GM18867 (cell line): ENCODE measurements around the gene SPDYA.

Experiments
- ATAC-seq: cut with Tn5 transposase; IDR thresholded peaks from one replicate; pipeline ENCODE4 v1.9.1; 2021; ENCODE audit warnings: mild to moderate bottlenecking, moderate library complexity; ENCODE audit not compliant: unreplicated experiment

SPDYA gene

DNA sequence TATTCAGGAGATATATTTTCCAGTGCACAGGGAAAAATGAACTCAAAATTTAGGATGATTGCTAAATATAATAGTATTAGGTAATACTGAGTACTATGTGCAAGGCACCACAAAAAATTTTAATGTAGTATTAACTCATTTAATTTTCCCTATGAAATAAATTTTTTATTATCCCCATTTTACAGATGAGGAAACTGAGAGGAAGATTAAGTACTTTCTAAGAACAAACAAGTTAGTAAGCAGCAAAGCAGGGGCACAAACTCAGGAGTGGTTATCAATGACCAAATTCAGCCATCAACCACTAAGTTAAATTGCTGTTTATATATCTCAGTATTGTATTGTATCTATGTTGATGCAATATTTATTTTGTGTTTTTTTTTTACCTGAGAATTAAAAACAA, 14.2 kb downstream of the SPDYA start:
- ATAC-seq, result no peak

DNA sequence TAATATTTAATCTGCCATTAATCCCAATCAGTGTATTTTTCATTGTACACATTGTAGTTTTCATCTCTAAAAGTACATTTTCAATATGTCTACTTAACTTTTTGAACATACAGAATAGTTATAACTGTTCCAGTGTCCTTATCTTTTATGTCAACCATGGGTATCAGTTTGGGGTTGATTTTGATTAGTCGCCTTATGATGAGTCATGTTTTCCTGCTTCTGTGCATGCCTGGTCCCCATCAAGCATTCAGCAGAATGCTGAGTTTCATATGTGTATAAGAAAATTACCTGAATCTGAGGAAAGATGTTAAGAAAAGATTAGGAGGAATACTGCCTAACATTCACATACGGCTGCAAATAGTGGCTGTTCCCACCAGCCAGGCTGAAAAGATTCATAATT, 17.7 kb downstream of the SPDYA start:
- ATAC-seq, result no peak

DNA sequence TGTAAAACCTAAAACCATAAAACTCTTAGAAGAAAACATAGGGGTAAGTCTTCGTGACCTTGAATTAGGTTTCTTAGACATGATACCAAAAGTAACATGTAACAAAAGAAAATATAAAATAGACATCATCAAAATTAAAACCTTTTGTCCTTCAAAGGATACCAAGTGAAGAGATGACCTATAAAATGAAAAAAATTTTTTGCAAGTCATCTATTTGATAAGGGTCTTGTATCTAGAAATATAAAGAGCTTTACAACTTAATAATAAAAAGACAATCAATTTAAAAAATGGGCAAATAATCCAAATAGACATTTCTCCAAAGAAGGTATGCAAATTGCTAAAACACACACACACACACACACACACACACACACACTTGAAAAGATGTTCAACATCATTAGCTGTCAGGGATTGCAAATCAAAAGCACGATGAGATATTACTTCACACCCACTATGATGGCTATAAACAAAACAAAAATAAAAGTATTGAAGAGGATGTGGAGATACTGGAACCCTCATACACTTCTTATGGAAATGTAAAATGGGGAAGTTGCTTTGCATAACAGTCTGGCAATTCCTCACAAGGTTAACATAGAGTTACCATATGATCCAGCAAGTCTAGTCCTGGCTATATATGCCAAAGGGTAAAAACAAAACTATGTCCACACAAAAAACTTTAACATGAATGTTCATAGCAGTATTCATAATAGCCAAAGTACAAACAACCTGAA, 23.3 kb downstream of the SPDYA start:
- ATAC-seq, result no peak

DNA sequence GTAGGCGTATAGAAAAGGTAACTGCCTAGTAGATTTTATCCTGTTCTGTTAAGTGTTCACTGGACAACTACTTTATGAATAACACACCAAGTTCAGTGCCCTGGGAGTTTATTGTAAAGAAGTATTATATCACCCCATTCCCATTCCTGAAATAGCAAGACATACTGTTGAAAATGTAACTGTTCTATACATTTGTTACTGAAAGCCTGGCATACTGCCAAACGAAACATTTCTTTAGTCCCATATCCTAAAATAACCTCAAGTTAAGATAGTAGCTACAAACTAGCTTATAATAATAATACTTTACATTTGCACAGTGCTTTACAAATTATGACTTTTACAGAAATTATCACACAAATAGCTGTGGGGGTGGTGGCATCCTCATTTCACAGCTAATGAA, 25.1 kb downstream of the SPDYA start:
- no peak for ATAC-seq

DNA sequence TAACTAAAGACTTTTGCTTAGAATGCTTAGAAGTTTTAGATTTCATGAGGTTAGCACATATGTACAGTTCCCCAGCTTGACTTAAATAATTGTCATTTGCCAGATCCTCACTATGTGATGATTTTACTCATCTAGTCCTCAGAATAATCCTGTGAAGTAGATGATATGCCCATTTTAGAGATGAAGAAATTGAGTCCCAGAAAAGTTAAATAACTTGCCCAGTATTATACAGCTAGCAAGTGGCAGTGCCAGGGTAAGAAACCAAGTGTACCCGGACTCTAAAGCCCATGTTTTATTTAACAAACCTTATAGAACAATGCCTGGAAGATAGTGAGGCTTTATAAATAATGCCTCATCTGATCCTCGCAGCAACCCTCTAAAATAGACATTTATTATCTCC, 28.3 kb downstream of the SPDYA start:
- no peak for ATAC-seq

DNA sequence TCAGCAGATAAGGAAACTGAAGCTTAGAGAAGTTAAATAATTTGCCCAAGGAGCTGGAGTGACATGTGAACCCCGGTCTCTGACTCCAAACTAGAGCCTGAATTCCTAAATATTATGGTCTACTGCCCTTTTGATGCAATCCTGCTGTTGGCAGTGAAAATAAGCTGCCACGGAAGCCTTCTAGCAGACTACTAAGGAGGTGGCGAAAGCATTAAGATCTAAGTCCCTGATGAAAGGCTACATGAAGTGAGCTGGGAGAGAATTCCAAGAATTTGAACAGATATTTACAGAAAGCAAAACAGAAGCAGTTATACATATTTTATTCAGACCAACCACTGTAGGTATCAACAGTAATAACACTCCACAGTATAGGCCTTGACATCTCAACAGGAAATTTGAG, 31.4 kb downstream of the SPDYA start:
- no peak for ATAC-seq

DNA sequence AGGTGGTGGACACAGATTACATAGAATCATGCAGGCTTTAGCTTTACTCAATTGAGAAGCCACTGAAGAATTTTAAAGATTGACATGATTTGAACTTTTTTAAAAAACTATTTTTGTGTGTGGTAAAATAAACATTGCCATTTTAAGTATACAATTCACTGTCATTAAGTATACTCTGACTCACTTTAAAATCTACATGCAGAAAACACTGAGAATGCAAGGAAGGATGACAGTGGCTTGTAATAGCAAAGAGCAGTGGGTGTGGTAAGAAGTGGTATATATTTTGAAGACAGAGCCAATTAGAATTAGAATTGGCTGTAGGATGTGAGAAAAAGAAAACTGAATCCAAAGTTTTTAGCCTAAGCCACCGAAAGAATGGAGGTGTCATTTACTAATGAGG, 44.6 kb downstream of the SPDYA start:
- no peak for ATAC-seq

DNA sequence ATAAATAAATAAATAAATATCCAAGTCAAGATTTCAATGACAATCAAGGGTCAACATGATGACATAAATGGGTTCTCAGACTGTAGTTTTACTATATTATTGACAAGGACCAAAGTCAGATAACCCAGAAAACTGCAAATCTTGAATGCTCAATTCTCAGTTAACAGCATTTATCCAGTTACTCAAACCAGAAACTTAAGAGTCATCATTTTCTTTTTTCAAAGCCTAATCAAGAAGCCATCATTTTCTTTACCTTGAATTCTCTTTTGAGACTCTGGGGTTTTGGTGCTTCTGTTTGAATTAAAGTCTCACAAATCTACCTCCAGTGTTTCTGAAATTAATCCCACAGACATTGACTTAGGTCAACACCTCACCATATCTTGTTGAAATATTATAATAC, 45.3 kb downstream of the SPDYA start:
- ATAC-seq, result no peak

DNA sequence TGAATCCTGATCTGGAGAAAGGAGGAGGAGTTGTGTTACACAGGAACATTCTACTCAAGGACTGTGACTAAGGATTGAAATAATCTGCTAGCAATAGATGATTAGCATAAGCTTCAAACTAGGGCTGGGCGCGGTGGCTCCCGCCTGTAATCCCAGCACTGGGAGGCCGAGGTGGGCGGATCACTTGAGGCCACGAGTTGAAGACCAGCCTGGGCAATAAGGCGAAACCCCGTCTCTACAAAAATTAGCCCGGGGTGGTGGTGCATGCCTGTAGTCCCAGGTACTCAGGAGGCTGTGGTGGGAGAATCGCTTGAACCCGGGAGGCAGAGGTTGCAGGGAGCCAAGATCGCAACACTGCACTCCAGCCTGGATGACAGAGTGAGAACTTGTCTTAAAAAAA, 58.0 kb downstream of the SPDYA start:
- ATAC-seq, result no peak

DNA sequence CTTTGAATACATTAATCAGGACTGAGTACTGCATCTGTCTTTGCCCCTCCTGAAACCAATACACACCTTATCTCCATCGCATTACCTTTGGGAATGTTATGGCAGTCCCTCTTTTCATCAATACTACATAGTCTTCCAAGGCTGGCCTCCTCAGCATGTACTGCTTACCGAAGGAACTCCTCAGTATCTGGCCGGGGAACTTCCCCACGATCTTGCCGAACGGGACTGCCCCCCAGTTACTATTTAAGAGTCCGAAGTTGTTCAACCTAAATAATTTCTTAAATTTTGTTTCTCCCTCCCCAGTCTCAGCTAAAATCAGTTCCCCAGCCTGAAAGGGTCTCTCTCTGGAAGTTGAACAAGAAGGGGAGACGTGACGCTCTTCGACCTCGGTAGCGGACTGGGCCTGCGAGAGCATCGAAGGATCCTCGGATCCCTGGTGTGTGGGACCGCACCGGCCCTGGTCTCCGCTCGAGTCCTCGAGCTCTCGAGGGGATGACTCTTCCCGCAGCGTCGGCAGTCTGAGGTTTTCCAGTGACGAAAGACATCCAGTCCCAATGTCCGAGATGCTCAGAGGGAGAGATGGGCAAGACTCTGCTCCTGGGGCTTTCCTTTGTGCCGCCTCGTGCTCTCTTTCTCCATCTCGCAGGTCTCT, 59.0 kb downstream of the SPDYA start:
- ATAC-seq, result peak; percentile 18

DNA sequence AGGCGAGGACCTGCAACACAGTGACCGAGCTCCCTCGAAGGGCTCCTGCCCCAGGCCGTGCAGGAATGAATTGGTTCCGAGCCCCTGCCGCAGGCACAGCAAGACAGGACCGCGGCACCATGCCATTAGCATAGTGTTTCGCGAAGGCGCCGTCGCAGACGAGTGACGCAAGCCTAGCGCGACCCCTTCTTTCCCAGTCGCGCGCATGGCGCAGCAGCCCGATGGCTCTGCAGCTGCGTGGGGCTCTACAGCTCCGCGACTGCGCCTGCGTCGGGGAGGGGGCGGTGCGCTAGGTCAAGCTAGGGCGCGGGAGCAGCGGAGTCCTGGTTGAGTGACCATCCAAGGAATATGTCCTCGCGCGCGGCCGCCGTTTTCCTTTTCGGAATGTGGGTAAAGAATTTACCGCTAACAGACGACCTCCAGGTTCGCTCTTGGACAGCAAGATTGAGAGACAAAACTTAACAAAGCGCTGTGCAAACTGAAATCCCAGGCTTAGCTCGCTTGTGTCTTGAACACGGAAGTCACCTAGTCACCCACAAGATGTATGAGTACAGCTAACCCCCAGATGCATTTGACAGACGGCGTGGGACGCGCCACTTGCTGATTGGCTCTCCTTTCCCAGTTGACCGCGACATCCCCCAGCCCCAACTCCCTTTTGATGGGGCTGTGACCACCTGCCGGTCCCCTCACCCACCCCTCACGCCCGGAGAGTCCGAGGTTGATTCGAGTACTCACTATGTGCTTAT, 59.7 kb downstream of the SPDYA start, which contains the start of gene TRMT61B:
Gene TRMT61B, minus strand, starts transcription at position 164 of the 746 bp plus-strand sequence. Its CDS starts 32 bp downstream, at position 132.
- peak; percentile 95 for ATAC-seq

DNA sequence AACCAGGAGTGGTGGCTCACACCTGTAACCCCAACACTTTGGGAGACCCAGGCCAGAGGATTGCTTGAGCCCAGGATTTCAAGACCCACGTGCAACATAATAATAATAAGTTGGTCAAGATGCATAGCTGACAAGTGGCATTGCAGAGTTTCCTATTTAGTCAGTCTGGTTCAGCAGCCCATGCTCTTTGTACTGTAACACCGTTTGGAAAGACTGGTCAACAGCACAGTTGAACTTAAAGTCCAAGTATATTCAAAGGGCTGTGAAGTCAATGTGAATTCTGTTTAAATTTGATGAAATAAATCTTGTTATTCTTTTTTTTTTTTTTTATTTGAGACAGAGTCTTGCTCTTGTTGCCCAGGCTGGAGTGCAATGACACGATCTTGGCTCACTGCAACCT, 61.0 kb downstream of the SPDYA start:
- ATAC-seq, result no peak

DNA sequence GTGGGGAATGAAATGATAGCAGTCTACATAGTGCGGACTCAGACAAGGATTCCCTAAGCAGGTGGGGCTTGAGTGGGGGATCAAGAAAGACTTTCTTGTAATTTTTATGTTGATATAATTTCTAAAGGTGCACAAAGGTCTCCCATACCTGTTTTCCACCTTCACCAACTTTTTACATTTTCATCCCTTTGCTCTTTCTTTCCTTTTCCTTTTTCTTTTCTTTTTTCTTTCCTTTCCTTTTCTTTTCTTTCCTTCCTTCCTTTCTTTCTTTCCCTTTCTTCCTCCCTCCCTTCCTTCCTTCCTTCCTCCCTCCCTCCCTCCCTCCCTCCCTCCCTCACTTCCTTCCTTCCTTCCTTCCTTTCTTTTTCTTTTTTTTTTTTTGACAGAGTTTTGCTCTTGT, 69.6 kb downstream of the SPDYA start:
- no peak for ATAC-seq

DNA sequence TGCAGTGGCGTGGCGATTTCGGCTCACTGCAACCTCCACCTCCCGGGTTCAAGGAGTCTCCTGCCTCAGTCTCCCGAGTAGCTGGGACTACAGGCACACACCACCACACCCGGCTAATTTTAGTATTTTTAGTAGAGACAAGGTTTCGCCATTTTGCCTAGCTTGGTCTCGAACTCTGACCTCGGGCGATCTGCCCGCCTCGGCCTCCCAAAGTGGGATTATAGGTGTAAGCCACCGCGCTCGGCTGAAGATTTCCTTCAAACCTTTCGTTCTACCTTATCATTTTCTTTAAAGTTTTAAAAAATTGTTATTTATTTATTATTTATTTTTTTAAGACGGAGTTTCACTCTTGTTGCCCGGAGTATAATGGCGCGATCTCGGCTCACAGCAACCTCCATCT, 82.9 kb downstream of the SPDYA start:
- ATAC-seq, result no peak

DNA sequence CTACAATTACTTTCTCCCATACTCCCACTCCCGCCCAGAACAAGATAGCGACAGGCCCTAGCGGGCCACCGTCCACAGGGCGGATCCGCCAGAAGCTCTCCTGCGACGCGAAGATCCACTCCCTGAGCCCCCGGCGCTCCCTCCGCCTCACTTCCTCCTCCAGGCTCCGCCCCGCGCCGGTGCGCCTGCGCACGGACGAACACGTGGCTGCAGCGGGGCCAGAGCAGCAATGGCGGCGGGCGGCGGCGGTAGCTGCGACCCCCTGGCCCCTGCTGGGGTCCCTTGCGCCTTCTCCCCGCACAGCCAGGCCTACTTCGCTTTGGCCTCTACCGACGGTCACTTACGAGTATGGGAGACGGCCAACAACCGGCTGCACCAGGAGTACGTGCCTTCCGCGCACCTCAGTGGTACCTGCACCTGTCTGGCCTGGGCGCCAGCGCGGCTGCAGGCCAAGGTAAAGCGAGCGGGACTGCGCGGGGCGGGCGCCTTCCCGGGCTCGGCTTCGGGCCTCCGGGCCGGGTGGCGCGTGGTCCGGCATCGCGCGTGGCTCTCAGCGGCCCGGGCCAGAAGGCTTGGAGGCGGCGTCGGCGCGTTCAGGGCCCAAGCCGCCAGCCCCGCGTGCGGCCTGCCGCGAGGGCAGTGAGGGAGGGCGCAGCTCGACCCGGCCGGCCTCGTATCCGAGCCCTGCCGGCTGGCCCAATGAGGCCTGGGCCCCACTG, 84.0 kb downstream of the SPDYA start, which contains the start of gene WDR43:
Gene WDR43, plus strand, starts transcription at position 198 of the 719 bp plus-strand sequence. Its CDS starts 32 bp downstream, at position 230.
- ATAC-seq, result peak; percentile 84

DNA sequence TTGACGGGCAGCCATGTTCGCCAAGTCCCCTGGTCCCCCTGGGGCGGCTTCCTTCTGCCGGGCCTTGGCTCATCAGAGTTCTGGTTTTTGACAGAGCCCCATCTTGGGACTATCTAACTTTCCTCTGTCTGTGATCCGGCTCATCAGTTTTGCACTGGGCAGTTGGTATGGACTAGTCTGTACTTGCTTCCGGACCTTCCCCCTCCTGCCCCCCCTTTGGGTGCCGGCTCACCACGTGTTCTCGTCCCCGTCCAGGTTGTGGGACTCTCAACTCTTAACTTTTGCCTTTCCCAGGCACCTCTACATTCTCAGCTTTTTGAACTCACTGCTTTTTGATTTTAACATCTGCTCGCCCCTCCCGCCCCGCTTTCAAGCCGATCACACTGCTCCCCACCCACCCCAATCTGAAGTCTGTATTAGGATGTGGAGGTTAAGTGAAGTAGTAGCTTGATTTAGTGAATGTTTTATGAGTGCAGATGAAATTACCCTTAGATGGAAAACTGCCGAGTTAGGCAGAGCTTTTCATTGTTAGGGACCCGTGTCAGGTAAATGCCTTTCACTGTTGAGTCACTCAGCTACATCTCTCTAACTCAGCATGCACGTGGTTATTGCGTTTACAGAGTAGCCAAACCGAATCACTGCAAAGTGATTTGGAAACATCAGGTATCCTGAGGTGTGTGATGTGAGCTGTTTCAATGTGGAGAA, 84.7 kb downstream of the SPDYA start:
- peak; percentile 16 for ATAC-seq

DNA sequence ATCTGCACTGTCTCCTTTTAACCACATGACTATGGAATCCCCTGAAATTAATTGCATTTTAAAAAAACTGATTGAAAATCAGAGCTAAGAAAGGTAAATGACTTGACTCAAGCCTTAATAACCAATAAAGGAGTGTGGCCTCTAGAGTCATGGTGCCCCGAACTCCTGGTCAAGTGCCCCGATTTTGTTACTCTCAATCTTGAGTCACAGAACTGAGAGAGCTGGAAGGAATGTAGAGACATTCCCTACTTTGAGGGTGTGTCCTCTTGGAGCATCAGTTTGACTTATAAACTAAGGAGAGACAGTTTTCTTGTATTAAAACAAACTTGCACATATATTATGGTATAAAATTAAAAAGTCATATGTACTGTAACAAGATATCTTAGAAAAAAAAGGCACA, 86.3 kb downstream of the SPDYA start:
- ATAC-seq, result no peak

DNA sequence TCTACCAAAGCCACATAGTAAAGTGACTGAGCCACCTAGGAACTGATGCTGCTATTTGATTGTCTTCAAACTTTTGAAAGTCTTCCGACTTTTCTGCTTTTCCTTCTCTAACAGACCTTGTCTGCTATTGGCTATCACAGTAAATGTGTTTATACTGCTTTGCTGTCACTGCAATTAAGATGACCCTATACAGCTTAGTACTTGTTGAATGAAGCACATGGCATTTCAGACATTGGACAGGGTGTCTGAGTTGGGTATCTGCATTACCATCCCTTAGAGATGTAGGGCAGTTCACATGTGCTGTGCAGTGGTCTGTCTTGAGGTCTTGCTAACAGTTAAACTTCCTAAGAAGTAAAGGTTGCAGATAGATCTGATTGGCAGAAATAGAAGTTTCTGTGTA, 87.4 kb downstream of the SPDYA start:
- ATAC-seq, result no peak
